Thoracic aorta (tissue), 2 donors: ENCODE results near the gene GABRA4. TPM values are rescaled to one million over a fixed set of nuclear protein-coding genes. Genes with fewer than 3 reads are reported as not detected.

Source experiments
- ATAC-seq: fragments of 150-250 bp; one replicate; pipeline ENCODE4 v1.8.0; 2017; ENCODE audit warnings: low read depth; ENCODE audit not compliant: insufficient number of reproducible peaks, low FRiP score
- DNase-seq: peaks from one replicate; pipeline ENCODE4 v3.0.0-alpha.2; 2020; ENCODE audit warnings: low spot score
- H3K27ac ChIP-seq, 2 donors: fragments of 200-600 bp; sonication (generic); 1 replicate in 1 of 2; 2 replicates in 1 of 2; pipeline ENCODE4 v1.5.1; 2016; ENCODE audit warnings: mild to moderate bottlenecking in 2 of 2, moderate library complexity in 2 of 2
- H3K27me3 ChIP-seq: fragments of 200-600 bp; sonication (generic); replicated peaks from 2 replicates; pipeline ENCODE4 v1.6.0; 2016; ENCODE audit warnings: mild to moderate bottlenecking; ENCODE audit not compliant: insufficient read depth
- H3K36me3 ChIP-seq: fragments of 200-600 bp; sonication (generic); one replicate; pipeline ENCODE4 v1.5.1; 2016
- H3K4me1 ChIP-seq, 2 donors: fragments of 200-600 bp; sonication (generic); 1 replicate in 1 of 2; 2 replicates in 1 of 2; pipeline versions ENCODE4 v1.5.1 to v1.6.0; 2016; ENCODE audit warnings: low read depth in 2 of 2, mild to moderate bottlenecking in 1 of 2; ENCODE audit not compliant: control insufficient read depth in 1 of 2
- H3K4me3 ChIP-seq: fragments of 200-600 bp; sonication (generic); 2 replicates; pipeline ENCODE4 v1.5.1; 2016; ENCODE audit warnings: mild to moderate bottlenecking
- H3K9me3 ChIP-seq: fragments of 200-600 bp; sonication (generic); 2 replicates; pipeline ENCODE4 v1.5.1; 2016
- total RNA-seq, 2 donors: library from RNA; depleted of rRNA; stranded (reverse); fragments of >200 nt; gene quantifications; one replicate each; pipeline versions ENCODE4 v1.1.0 to v1.2.3, GENCODE V29; 2016
- TF ChIP-seq, protein P1 (sequence below): fragments of 200-600 bp; sonication (generic); IDR thresholded peaks from one replicate; pipeline ENCODE4 v1.5.1; 2019; ENCODE audit warnings: antibody characterized with exemption

Gene GABRA4
- total RNA-seq, 2 donors from 2014 or later = 0.14 TPM; not detected in 1

DNA sequence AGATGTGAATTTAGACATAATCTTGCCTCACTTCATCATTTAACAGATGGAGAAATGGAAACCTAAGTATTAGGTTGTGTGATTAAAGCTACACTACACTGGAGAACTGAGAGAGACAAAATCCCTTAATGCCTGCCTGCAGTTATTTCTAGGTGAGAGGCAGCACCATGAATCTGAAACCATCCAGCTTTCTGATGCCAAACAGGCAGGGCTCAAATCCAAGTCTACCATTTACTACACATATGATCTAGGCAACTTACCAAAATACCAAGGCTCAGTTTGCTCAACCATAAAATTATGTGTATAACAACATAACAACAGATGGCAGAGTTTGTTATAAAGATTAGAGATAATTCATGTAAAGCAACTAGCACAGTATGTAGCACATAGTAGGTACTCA, 38.7 kb downstream of the GABRA4 start:
- H3K27me3 ChIP-seq = no peaks in the 10 kb centered on the region
- no peak overlapping the region for H3K4me3 ChIP-seq
- DNase-seq = no peak
- no peak overlapping the region for H3K27ac ChIP-seq
- no peaks in the 10 kb centered on the region for H3K9me3 ChIP-seq
- H3K4me1 ChIP-seq = no peaks in the 10 kb centered on the region
- no peak for ATAC-seq
- TF ChIP-seq, protein P1, sequence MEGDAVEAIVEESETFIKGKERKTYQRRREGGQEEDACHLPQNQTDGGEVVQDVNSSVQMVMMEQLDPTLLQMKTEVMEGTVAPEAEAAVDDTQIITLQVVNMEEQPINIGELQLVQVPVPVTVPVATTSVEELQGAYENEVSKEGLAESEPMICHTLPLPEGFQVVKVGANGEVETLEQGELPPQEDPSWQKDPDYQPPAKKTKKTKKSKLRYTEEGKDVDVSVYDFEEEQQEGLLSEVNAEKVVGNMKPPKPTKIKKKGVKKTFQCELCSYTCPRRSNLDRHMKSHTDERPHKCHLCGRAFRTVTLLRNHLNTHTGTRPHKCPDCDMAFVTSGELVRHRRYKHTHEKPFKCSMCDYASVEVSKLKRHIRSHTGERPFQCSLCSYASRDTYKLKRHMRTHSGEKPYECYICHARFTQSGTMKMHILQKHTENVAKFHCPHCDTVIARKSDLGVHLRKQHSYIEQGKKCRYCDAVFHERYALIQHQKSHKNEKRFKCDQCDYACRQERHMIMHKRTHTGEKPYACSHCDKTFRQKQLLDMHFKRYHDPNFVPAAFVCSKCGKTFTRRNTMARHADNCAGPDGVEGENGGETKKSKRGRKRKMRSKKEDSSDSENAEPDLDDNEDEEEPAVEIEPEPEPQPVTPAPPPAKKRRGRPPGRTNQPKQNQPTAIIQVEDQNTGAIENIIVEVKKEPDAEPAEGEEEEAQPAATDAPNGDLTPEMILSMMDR = no peak
- H3K36me3 ChIP-seq = no peaks in the 10 kb centered on the region

DNA sequence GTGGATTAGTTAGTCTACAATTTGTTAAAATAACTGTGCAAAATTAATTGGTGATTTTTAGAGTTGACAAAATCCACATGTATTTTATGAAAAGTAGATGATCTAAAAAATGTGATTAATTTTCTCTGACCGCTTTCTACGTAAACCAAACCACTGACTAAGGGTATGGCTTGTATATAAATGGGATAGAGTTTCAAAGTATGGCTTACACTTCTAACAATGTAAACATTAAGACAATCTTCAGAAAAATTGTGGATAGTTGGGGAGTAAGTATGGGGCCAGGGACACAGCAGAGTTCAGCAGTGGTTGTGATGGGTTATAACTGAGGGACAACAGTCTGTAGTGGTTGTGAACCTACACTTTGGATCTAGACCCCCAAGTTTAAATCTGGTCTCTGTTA, 39.8 kb downstream of the GABRA4 start:
- no peaks in the 10 kb centered on the region for H3K4me1 ChIP-seq
- no peak overlapping the region for H3K27ac ChIP-seq
- no peak overlapping the region for H3K4me3 ChIP-seq
- ATAC-seq (no peak), DNase-seq (no peak)
- no peaks in the 10 kb centered on the region for H3K9me3 ChIP-seq
- TF ChIP-seq, protein P1 = no peak
- H3K36me3 ChIP-seq = no peaks in the 10 kb centered on the region
- H3K27me3 ChIP-seq = no peaks in the 10 kb centered on the region

DNA sequence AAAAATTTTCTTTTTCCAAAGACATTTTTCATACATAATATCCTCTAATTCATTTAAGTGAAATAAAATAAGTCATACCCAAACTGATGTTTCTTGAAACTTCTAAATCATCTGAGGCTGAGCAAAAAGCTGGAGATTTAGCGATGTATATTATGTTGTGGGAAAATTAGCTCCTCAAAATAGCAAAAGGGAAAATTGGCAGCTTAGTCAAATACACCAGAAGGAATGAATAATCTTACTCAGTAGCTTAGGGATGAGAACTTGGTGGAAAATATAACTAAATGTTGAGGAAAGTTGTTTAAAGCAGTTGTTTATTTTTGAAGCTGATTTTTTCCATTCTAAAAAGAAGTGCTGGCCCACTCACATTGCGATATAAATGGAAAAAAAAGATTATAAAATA, 40.9 kb downstream of the GABRA4 start:
- Histone ChIP-seq H3K27ac (no peak overlapping the region), H3K27me3 (no peaks in the 10 kb centered on the region), H3K4me3 (no peak overlapping the region), H3K4me1 (no peaks in the 10 kb centered on the region), H3K9me3 (no peaks in the 10 kb centered on the region), H3K36me3 (no peaks in the 10 kb centered on the region)
- ATAC-seq (no peak), DNase-seq (no peak)
- TF ChIP-seq, protein P1 = no peak

DNA sequence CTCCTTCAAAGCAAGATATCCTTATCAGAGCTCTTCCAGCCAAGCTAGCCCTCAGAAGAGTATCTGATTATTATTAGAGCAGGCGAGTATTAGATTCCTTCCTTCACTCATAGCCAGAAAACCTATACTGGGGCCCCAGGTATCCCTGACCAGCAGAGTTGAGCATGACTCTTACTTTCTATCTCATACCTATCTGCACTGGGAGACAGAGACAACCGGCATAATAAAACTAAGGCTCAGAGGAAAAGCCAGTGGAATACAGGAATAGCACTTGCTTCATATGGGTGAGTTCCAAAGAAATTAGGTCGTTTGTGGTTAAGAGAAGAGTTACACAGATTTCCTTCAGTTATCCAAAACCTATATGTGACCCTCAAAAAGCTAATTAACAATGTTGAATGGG, 42.6 kb downstream of the GABRA4 start:
- Histone ChIP-seq H3K36me3 (no peaks in the 10 kb centered on the region), H3K27me3 (no peaks in the 10 kb centered on the region), H3K4me1 (no peaks in the 10 kb centered on the region), H3K9me3 (no peaks in the 10 kb centered on the region), H3K4me3 (no peak overlapping the region), H3K27ac (no peak overlapping the region)
- ATAC-seq = no peak
- TF ChIP-seq, protein P1 = no peak
- DNase-seq = no peak

DNA sequence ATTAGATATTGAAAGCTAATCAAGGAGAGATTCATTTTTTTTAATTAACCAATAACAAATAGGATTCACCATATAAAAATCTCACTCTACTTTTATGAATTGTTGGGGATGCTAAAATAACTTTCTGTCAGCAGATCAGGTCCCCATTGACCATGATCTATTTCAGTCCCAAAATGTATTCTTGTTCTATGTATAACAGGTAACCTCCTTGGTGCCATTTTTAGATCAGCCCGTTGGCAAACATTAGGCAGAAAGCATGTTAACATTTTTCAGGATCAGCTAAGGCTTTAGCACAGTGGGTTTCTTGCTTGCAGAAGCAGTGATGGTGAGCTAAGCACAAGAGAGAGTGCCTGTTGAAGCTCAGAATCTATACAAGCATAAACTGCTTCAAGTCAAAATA, 43.6 kb downstream of the GABRA4 start:
- no peak overlapping the region for H3K4me3 ChIP-seq
- H3K27me3 ChIP-seq = no peaks in the 10 kb centered on the region
- no peaks in the 10 kb centered on the region for H3K36me3 ChIP-seq
- no peaks in the 10 kb centered on the region for H3K9me3 ChIP-seq
- TF ChIP-seq, protein P1 = no peak
- ATAC-seq (no peak), DNase-seq (no peak)
- H3K27ac ChIP-seq = no peak overlapping the region
- no peaks in the 10 kb centered on the region for H3K4me1 ChIP-seq
